Left ventricle myocardium inferior (tissue), 1 donor: ENCODE measurements around the gene CCNI2. TPM values are rescaled to one million over a fixed set of nuclear protein-coding genes. Genes with fewer than 3 reads are reported as not detected.

Experiments used
- DNase-seq: peaks from one replicate; pipeline ENCODE4 v3.0.0-alpha.2; 2020
- H3K27ac ChIP-seq: fragments of 200-600 bp; replicated peaks from 2 replicates; pipeline ENCODE4 v1.8.0; 2021
- H3K27me3 ChIP-seq: fragments of 200-600 bp; 2 replicates; pipeline ENCODE4 v1.8.0; 2021; ENCODE audit warnings: low read depth
- H3K36me3 ChIP-seq: fragments of 200-600 bp; 2 replicates; pipeline ENCODE4 v1.8.0; 2021
- H3K4me1 ChIP-seq: fragments of 200-600 bp; 2 replicates; pipeline ENCODE4 v1.8.0; 2021
- H3K4me3 ChIP-seq: fragments of 200-600 bp; 2 replicates; pipeline ENCODE4 v1.8.0; 2021; ENCODE audit warnings: mild to moderate bottlenecking, moderate library complexity
- H3K9me3 ChIP-seq: fragments of 200-600 bp; replicated peaks from 2 replicates; pipeline ENCODE4 v1.8.0; 2021
- CTCF ChIP-seq: fragments of 200-600 bp; IDR thresholded peaks from 2 replicates; pipeline ENCODE4 v1.8.0; 2021; ENCODE audit warnings: antibody characterized with exemption, mild to moderate bottlenecking, borderline replicate concordance
- intact Hi-C: fragments of 100-400 bp; cut with micrococcal nuclease; formaldehyde crosslinking; loops from one replicate; pipeline ENCODE4 v1.11.0; 2022
- total RNA-seq: library from RNA; stranded (reverse); fragmentation: NEBNext Ultra II Directional; extraction: Animal tissue kit (Norgen Biotek cat#: 25700); gene quantifications from one replicate; pipeline ENCODE4 v1.2.1, GENCODE V29; 2021
- donor health status: DM: no; HTN: yes; CAD: no; lungs with severe emphysema.

CCNI2 gene
- total RNA-seq, 1 donor from 2014 or later: 0.08 TPM

GRCh38 chr5:132778856-132779255 lies 31.6 kb downstream of the CCNI2 start:
- Histone ChIP-seq H3K4me3 (no peak overlapping the region), H3K27me3 (no peaks in the 10 kb centered on the region), H3K4me1 (peaks cover 42% of the 10 kb centered on the region), H3K9me3 (no peaks in the 10 kb centered on the region), H3K36me3 (no peaks in the 10 kb centered on the region), H3K27ac (no peak overlapping the region)
- no peak for TF ChIP-seq CTCF
- DNase-seq: no peak
- intact Hi-C loops: no loop called here

DNA sequence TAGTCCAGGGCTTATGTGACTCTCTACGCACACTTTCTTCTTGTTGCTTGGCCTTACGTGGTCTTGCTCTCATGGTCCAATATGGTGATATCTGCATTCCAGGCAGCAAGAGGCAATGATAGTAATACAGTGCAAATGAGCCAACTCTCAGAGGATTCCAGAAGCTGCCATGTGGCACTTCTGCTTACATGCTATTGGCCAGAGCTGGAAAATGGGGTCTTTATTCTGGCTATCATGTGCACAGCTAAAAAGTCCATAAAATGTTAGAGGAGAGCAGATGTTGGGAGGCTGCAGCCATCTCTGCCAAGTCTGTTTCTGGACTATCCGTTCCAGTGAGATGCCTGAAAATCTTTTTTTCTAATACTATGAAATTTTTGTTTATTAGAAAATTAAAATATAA lies 32.7 kb downstream of the CCNI2 start:
- Histone ChIP-seq H3K27me3 (no peaks in the 10 kb centered on the region), H3K27ac (no peak overlapping the region), H3K4me1 (peaks cover 31% of the 10 kb centered on the region), H3K9me3 (no peaks in the 10 kb centered on the region), H3K36me3 (no peaks in the 10 kb centered on the region), H3K4me3 (no peak overlapping the region)
- DNase-seq: no peak
- intact Hi-C loops: no loop called here
- TF ChIP-seq CTCF: no peak

DNA sequence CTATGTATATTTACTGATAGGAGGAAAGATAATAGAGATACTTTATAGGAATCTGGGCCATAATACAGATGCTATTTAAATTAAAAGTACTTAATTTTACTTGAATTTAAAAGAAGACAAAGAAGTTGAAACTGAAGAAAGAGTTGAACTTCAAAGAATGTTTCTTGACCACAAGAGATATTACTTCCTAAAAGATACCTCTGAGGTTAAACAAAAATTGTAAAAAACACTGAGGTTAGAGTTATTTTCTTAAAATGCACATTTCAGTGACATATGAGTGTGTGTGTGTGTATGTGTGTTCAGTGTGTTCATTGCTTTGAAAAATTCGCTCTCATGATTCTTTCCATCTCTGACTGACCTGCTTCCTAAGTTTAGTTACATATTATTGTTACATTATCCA lies 33.4 kb downstream of the CCNI2 start:
- DNase-seq: no peak
- Histone ChIP-seq H3K36me3 (no peaks in the 10 kb centered on the region), H3K9me3 (no peaks in the 10 kb centered on the region), H3K27ac (no peak overlapping the region), H3K4me1 (peaks cover 25% of the 10 kb centered on the region), H3K4me3 (no peak overlapping the region), H3K27me3 (no peaks in the 10 kb centered on the region)
- intact Hi-C loops: no loop called here
- TF ChIP-seq CTCF: no peak

- DNase-seq: no peak
- Histone ChIP-seq H3K9me3 (no peaks in the 10 kb centered on the region), H3K36me3 (no peaks in the 10 kb centered on the region), H3K27me3 (no peaks in the 10 kb centered on the region), H3K4me1 (peaks cover 20% of the 10 kb centered on the region), H3K27ac (no peak overlapping the region), H3K4me3 (no peak overlapping the region)
- no peak for TF ChIP-seq CTCF
- intact Hi-C loops: no loop called here
Observed at GRCh38 chr5:132781029-132781428, 33.8 kb downstream of the CCNI2 start.

DNA sequence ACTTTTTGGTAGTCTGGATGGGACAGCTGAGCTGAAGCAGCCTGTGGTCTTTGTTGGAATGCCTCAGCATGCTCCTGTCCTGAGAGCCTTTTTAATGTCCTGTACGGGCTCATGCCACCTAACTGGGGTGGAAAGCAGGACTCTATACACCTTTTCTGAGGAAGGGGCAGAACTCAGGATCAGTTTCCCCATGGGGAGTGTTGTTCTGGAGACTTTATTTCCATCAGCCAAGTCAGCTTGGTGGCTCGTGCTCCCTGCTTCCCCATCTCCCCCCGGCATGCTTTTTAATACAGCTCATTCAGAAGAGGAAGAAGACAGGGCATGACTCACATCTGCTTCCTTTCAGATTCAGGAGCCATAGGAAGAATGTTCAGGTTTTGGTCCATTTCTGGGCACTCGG lies 34.9 kb downstream of the CCNI2 start:
- H3K27ac ChIP-seq: no peak overlapping the region
- no peak for DNase-seq
- peaks cover 12% of the 10 kb centered on the region for H3K4me1 ChIP-seq
- no peaks in the 10 kb centered on the region for H3K27me3 ChIP-seq
- no peaks in the 10 kb centered on the region for H3K9me3 ChIP-seq
- no peak overlapping the region for H3K4me3 ChIP-seq
- H3K36me3 ChIP-seq: no peaks in the 10 kb centered on the region
- intact Hi-C loops: no loop called here
- TF ChIP-seq CTCF: no peak

DNA sequence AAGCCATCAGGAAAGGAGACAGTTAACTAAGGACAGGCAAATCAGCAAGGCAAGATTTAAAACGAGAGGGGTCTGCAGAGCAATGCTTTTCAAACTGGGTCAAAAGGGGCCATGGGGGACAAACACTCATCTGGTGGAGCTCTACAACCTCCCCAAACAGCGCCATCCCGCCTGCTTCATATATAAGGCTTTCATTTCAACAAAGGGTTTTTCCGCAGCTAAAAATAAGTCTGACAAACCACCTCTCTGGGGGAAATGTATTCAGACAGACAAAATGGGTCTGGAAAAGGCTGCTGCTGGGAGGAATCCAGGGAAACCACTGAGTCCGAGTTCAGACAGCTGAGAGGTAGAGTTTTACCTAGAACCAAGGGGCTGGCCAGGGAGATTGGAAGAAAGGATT lies 38.1 kb downstream of the CCNI2 start:
- H3K36me3 ChIP-seq: no peaks in the 10 kb centered on the region
- intact Hi-C loops: no loop called here

More for the DNA sequence above, 38.1 kb downstream of the CCNI2 start:
- DNase-seq: no peak
- Histone ChIP-seq H3K4me1 (no peaks in the 10 kb centered on the region), H3K4me3 (no peak overlapping the region), H3K27ac (no peak overlapping the region), H3K27me3 (no peaks in the 10 kb centered on the region), H3K9me3 (no peaks in the 10 kb centered on the region)
- no peak for TF ChIP-seq CTCF
